Ovary (tissue), 9 donors: ENCODE measurements around the gene PRKACB. TPM values are rescaled to one million over a fixed set of nuclear protein-coding genes. Genes with fewer than 3 reads are reported as not detected.

Source experiments
- DNase-seq, 5 donors: peaks; one replicate each; pipeline ENCODE4 v3.0.0-alpha.2; 2019 to 2020
- H3K27ac ChIP-seq, 2 donors: fragments of 200-600 bp; one replicate each; pipeline versions ENCODE4 v1.5.1 to v1.8.0; 2019 to 2022
- H3K27me3 ChIP-seq: fragments of 200-600 bp; one replicate; pipeline ENCODE4 v1.8.0; 2022
- H3K36me3 ChIP-seq: fragments of 200-600 bp; sonication (generic); one replicate; pipeline ENCODE4 v1.5.1; 2019
- H3K4me1 ChIP-seq: one replicate; pipeline ENCODE4 v1.8.1; 2013; ENCODE audit warnings: mild to moderate bottlenecking, moderate library complexity; ENCODE audit not compliant: insufficient read depth
- H3K4me3 ChIP-seq: fragments of 200-600 bp; sonication (generic); one replicate; pipeline ENCODE4 v1.5.1; 2017
- H3K9me3 ChIP-seq, 2 donors: fragments of 200-600 bp in 1 of 2; sonication (generic) in 1 of 2; one replicate each; pipeline versions ENCODE4 v1.5.1 to v1.8.1; 2013 to 2019; ENCODE audit warnings: mild to moderate bottlenecking in 1 of 2, moderate library complexity in 1 of 2
- CTCF ChIP-seq, 3 donors: fragments of 450-650 bp in 2 of 3; fragments of 200-600 bp in 1 of 3; IDR thresholded peaks; one replicate each; pipeline versions ENCODE4 v1.5.1 to v1.8.0; 2016 to 2022; ENCODE audit warnings: antibody characterized with exemption in 3 of 3, mild to moderate bottlenecking in 1 of 3
- EP300 ChIP-seq: sonication (generic); formaldehyde crosslinking; IDR thresholded peaks from one replicate; pipeline ENCODE4 v1.6.1; 2017; ENCODE audit warnings: antibody characterized with exemption
- POLR2A ChIP-seq: fragments of 450-650 bp; IDR thresholded peaks from one replicate; pipeline ENCODE4 v1.6.1; 2017; ENCODE audit warnings: antibody characterized with exemption, mild to moderate bottlenecking, moderate library complexity
- WGBS, 3 donors: extraction: QIAGEN DNeasy Blood & Tissue Kit in 1 of 3; methylation state at CpG; one replicate each; pipeline versions ENCODE4 v1.1.5 to v1.1.7; 2013 to 2017; 5-methylcytosine and 5-hydroxymethylcytosine counted together
- intact Hi-C, 4 donors: fragments of 100-400 bp; cut with DNase I; formaldehyde crosslinking; loops; one replicate each; pipeline versions ENCODE4 v1.11.0 to v1.15.1; 2022 to 2023
- polyA plus RNA-seq, 2 donors: library from polyadenylated mRNA; stranded (reverse); fragments of 200-250 nt in 1 of 2; fragments of 350-450 nt in 1 of 2; fragmentation: Illumina TruSeq in 1 of 2; extraction: RNeasy Lipid Tissue Mini Kit (QIAGEN cat#74804) in 1 of 2; gene quantifications; one replicate each; pipeline ENCODE4 v1.2.3, GENCODE V29; 2013 to 2014
- total RNA-seq, 7 donors: library from RNA; depleted of rRNA in 2 of 7; stranded (reverse); fragments of >200 nt in 2 of 7; fragmentation: NEBNext Ultra II Directional in 3 of 7; extraction: Animal tissue kit (Norgen Biotek cat#: 25700) in 3 of 7; gene quantifications; one replicate each; pipeline versions ENCODE4 v1.1.0 to v1.2.4, GENCODE V29; 2016 to 2023
- donor health status: DM: no; HTN: no; CAD: no; lungs with moderate emphysema.
- donor health status: DM: no; HTN: no; CAD: no.
- donor health status: Bipolar disorder and iron deficiency.
- donor health status: DM: yes; HTN: yes; CAD: no.
- donor health status: DM: no; HTN: no; CAD: no.
- donor health status: DM: yes; HTN: yes; CAD: no.

Gene PRKACB
- total and polyA plus RNA-seq, 9 donors = 10.3 to 41.9 (median 26.1) TPM

- Histone ChIP-seq H3K27ac (no peak overlapping the region), H3K4me3 (no peak overlapping the region), H3K27me3 (no peaks in the 10 kb centered on the region), H3K4me1 (no peaks in the 10 kb centered on the region), H3K9me3 (no peaks in the 10 kb centered on the region), H3K36me3 (no peaks in the 10 kb centered on the region)
- DNase-seq = no peak
- WGBS, 3 donors = 21 to 31% (median 22%) methylated on average over 6 of the region's 6 CpGs
- no peak for TF ChIP-seq CTCF (IDR thresholded peaks at IDR 0.05)
- TF ChIP-seq EP300 = no peak
- no peak for TF ChIP-seq POLR2A
- intact Hi-C loops = no loop called here
Observed at GRCh38 chr1:84271441-84272151, 127.5 kb downstream of the PRKACB start.

- Histone ChIP-seq H3K4me1 (no peaks in the 10 kb centered on the region), H3K27ac (no peak overlapping the region), H3K27me3 (no peaks in the 10 kb centered on the region), H3K4me3 (no peak overlapping the region), H3K36me3 (no peaks in the 10 kb centered on the region), H3K9me3 (no peaks in the 10 kb centered on the region)
- intact Hi-C loops = no loop called here
- 69 to 92% (median 70%) methylated on average over 1 of the region's 1 CpG for WGBS, 3 donors
- no peak for TF ChIP-seq EP300
- TF ChIP-seq CTCF (IDR thresholded peaks at IDR 0.05) = no peak
- TF ChIP-seq POLR2A = no peak
- DNase-seq = no peak
Observed at GRCh38 chr1:84272401-84272800, 128.3 kb downstream of the PRKACB start.

GRCh38 chr1:84277343-84278059 is 133.4 kb downstream of the PRKACB start:
- 96 to 98% (median 98%) methylated on average over 1 of the region's 1 CpG for WGBS, 3 donors
- Histone ChIP-seq H3K27me3 (no peaks in the 10 kb centered on the region), H3K4me3 (no peak overlapping the region), H3K4me1 (no peaks in the 10 kb centered on the region), H3K36me3 (no peaks in the 10 kb centered on the region), H3K9me3 (no peaks in the 10 kb centered on the region), H3K27ac (no peak overlapping the region)
- no peak for TF ChIP-seq EP300
- TF ChIP-seq POLR2A = no peak
- TF ChIP-seq CTCF (IDR thresholded peaks at IDR 0.05) = no peak
- no peak for DNase-seq
- intact Hi-C loops = no loop called here

GRCh38 chr1:84278905-84279304 is 134.8 kb downstream of the PRKACB start:
- 61 to 64% (median 62%) methylated on average over 7 of the region's 7 CpGs for WGBS, 3 donors
- no peak overlapping the region for H3K27ac ChIP-seq
- TF ChIP-seq POLR2A (no peak), EP300 (no peak), CTCF (IDR thresholded peaks at IDR 0.05) (no peak)
- H3K27me3 ChIP-seq = no peaks in the 10 kb centered on the region
- no peaks in the 10 kb centered on the region for H3K9me3 ChIP-seq
- no peaks in the 10 kb centered on the region for H3K4me1 ChIP-seq
- no peaks in the 10 kb centered on the region for H3K36me3 ChIP-seq
- no peak overlapping the region for H3K4me3 ChIP-seq
- no peak for DNase-seq
- intact Hi-C loops = no loop called here
